ENCODE measurements around the gene ZBTB46.
A peak's percentile ranks its signal among the peaks of the same experiment; 100 is the strongest.

GRCh38 chr20:63735859-63736718, 95.0 kb downstream of the ZBTB46 start, which contains the start of gene LIME1:
- TF ChIP-seq POLR2AphosphoS5 (IDR thresholded peaks at IDR 0.05) (peak; percentile 70 to 81 (median 77)), POLR2A (IDR thresholded peaks at IDR 0.05) (no peak)
- TF ChIP-seq, protein P1, sequence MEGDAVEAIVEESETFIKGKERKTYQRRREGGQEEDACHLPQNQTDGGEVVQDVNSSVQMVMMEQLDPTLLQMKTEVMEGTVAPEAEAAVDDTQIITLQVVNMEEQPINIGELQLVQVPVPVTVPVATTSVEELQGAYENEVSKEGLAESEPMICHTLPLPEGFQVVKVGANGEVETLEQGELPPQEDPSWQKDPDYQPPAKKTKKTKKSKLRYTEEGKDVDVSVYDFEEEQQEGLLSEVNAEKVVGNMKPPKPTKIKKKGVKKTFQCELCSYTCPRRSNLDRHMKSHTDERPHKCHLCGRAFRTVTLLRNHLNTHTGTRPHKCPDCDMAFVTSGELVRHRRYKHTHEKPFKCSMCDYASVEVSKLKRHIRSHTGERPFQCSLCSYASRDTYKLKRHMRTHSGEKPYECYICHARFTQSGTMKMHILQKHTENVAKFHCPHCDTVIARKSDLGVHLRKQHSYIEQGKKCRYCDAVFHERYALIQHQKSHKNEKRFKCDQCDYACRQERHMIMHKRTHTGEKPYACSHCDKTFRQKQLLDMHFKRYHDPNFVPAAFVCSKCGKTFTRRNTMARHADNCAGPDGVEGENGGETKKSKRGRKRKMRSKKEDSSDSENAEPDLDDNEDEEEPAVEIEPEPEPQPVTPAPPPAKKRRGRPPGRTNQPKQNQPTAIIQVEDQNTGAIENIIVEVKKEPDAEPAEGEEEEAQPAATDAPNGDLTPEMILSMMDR (IDR thresholded peaks at IDR 0.05 in 8 of 11, conservative IDR thresholded peaks at IDR 0.05 in 3 of 11) = no peak

Measured in spleen (tissue), 7 donors.